HFF-Myc (cell line): ENCODE measurements around the gene TXLNG.
A peak's percentile ranks its signal among the peaks of the same experiment; 100 is the strongest.

ENCODE experiments used
- DNase-seq: peaks from one replicate; pipeline ENCODE4 v3.0.0-alpha.2; 2011; ENCODE audit warnings: low read depth; ENCODE audit errors: extremely low read depth
- H3K4me3 ChIP-seq: replicated peaks from 2 replicates; pipeline ENCODE4 v1.5.1; 2011; ENCODE audit warnings: low read depth, mild to moderate bottlenecking, control low read depth, low read length
- CTCF ChIP-seq: IDR thresholded peaks from 2 replicates; pipeline ENCODE4 v1.5.1; 2012; ENCODE audit warnings: mild to moderate bottlenecking, low read depth, low read length, control low read depth; ENCODE audit errors: missing control alignments

The TXLNG gene

GRCh38 chrX:16856744-16857143 is 70.5 kb downstream of the TXLNG start:
- no peak for DNase-seq
- no peak for TF ChIP-seq CTCF
- H3K4me3 ChIP-seq, result no peak overlapping the region

- DNase-seq, result no peak
- no peak overlapping the region for H3K4me3 ChIP-seq
Measured at GRCh38 chrX:16862829-16863228, 76.6 kb downstream of the TXLNG start.

GRCh38 chrX:16867947-16868346 is 81.7 kb downstream of the TXLNG start:
- DNase-seq, result no peak
- peak overlapping the region; percentile 64 for H3K4me3 ChIP-seq
- no peak for TF ChIP-seq CTCF

More at GRCh38 chrX:16862829-16863228, 76.6 kb downstream of the TXLNG start:
- TF ChIP-seq CTCF, result no peak

GRCh38 chrX:16868920-16869319 is 82.7 kb downstream of the TXLNG start:
- no peak for DNase-seq
- peak overlapping the region; percentile 64 for H3K4me3 ChIP-seq
- no peak for TF ChIP-seq CTCF

- DNase-seq, result no peak
- TF ChIP-seq CTCF, result no peak
- H3K4me3 ChIP-seq, result peak overlapping the region; percentile 64
Measured at GRCh38 chrX:16869393-16870094, 83.3 kb downstream of the TXLNG start.

GRCh38 chrX:16870095-16870861 is 84.0 kb downstream of the TXLNG start, which contains the start of gene RBBP7:
Gene RBBP7 (minus strand): TSS chrX:16870362. CDS start chrX:16870053, 309 bp downstream.
- peak; percentile 44 for DNase-seq
- TF ChIP-seq CTCF, result no peak
- H3K4me3 ChIP-seq, result peak within 1 kb of the TSS; percentile 64
